Measurements from ENCODE around the gene HDAC9.

DNA sequence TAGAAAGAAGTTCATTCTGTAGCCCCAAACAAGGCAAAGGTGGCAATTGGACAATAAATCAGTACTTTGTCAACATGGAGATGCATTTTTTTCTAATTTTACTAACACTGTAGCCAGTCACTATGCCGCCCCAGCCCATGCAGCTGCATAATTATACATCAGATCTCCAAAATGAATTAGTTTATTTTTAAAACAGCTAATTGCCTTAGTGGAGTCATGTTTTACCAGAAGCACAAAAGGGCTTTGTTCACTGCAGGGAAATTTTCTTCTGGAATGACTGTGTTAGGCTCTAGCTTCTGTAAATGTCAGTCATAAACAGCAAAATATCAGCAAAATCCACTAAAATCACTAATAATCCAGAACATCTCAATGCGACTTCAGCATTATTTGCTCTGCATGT, 20.1 kb upstream of the HDAC9 start:
- TF ChIP-seq, protein P1, sequence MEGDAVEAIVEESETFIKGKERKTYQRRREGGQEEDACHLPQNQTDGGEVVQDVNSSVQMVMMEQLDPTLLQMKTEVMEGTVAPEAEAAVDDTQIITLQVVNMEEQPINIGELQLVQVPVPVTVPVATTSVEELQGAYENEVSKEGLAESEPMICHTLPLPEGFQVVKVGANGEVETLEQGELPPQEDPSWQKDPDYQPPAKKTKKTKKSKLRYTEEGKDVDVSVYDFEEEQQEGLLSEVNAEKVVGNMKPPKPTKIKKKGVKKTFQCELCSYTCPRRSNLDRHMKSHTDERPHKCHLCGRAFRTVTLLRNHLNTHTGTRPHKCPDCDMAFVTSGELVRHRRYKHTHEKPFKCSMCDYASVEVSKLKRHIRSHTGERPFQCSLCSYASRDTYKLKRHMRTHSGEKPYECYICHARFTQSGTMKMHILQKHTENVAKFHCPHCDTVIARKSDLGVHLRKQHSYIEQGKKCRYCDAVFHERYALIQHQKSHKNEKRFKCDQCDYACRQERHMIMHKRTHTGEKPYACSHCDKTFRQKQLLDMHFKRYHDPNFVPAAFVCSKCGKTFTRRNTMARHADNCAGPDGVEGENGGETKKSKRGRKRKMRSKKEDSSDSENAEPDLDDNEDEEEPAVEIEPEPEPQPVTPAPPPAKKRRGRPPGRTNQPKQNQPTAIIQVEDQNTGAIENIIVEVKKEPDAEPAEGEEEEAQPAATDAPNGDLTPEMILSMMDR (IDR thresholded peaks at IDR 0.05), result no peak
- TF ChIP-seq POLR2A (IDR thresholded peaks at IDR 0.05), result no peak
